SU-DHL-6 (cell line): ENCODE data around the gene IL21.

Experiments used
- H2AFZ ChIP-seq: fragments of 200-600 bp; sonication (generic); 2 replicates; pipeline ENCODE4 v1.6.1; 2014; ENCODE audit warnings: low read depth, mild to moderate bottlenecking, moderate library complexity, mixed read lengths, antibody characterized with exemption, low read length; ENCODE audit not compliant: severe bottlenecking
- H3F3A ChIP-seq: fragments of 200-600 bp; shearing (Covaris generic); 2 replicates; pipeline ENCODE4 v1.6.0; 2016; ENCODE audit warnings: antibody characterized with exemption, mild to moderate bottlenecking; ENCODE audit not compliant: insufficient read depth
- H3K27ac ChIP-seq: fragments of 200-600 bp; sonication (generic); 2 replicates; pipeline ENCODE4 v1.5.1; 2016; ENCODE audit warnings: low read depth, mild to moderate bottlenecking, low read length, moderate library complexity, mixed read lengths
- H3K27me3 ChIP-seq: fragments of 200-600 bp; sonication (generic), shearing (Covaris generic); 2 replicates; pipeline ENCODE4 v1.6.0; 2014; ENCODE audit warnings: mild to moderate bottlenecking, low read length
- H3K36me3 ChIP-seq: fragments of 200-600 bp; sonication (generic); 2 replicates; pipeline ENCODE4 v1.6.1; 2014; ENCODE audit warnings: mild to moderate bottlenecking, low read length, mixed read lengths
- H3K4me2 ChIP-seq: fragments of 300-600, 200-600 bp; shearing (Covaris generic), sonication (generic); 2 replicates; pipeline ENCODE4 v1.6.0; 2014; ENCODE audit warnings: low read length, low read depth, mild to moderate bottlenecking; ENCODE audit not compliant: poor library complexity, severe bottlenecking
- H3K4me3 ChIP-seq: fragments of 200-600 bp; sonication (generic); 2 replicates; pipeline ENCODE4 v1.5.1; 2014; ENCODE audit warnings: antibody characterized with exemption, low read length, mild to moderate bottlenecking, mixed read lengths; ENCODE audit not compliant: insufficient read depth, poor library complexity, severe bottlenecking
- H3K79me2 ChIP-seq: fragments of 200-600 bp; sonication (generic); 2 replicates; pipeline ENCODE4 v1.6.1; 2014; ENCODE audit warnings: mild to moderate bottlenecking, low read length, moderate library complexity; ENCODE audit not compliant: insufficient read depth
- H3K9ac ChIP-seq: fragments of 200-600 bp; sonication (generic); 2 replicates; pipeline ENCODE4 v1.7.0; 2014; ENCODE audit warnings: mild to moderate bottlenecking, low read length
- H3K9me2 ChIP-seq: fragments of 200-600 bp; sonication (generic); replicated peaks from 2 replicates; pipeline ENCODE4 v1.6.1; 2014; ENCODE audit warnings: low read length; ENCODE audit not compliant: insufficient read depth
- H3K9me3 ChIP-seq: fragments of 200-600 bp; sonication (generic); 2 replicates; pipeline ENCODE4 v1.6.1; 2014; ENCODE audit warnings: low read length, mixed read lengths; ENCODE audit not compliant: insufficient read depth
- H4K20me1 ChIP-seq: fragments of 200-600 bp; sonication (generic); 2 replicates; pipeline ENCODE4 v1.6.1; 2014; ENCODE audit warnings: low read depth, mild to moderate bottlenecking, antibody characterized with exemption, low read length, moderate library complexity, mixed read lengths
- EZH2phosphoT487 ChIP-seq: fragments of 200-600 bp; sonication (generic), shearing (Covaris generic); conservative IDR thresholded peaks from 2 replicates; pipeline ENCODE4 v1.6.1; 2018; ENCODE audit warnings: mild to moderate bottlenecking, antibody characterized with exemption, low read length, moderate library complexity, mixed read lengths
- TF ChIP-seq, protein P1 (sequence below): fragments of 200-600 bp; sonication (generic); IDR thresholded peaks from one replicate; pipeline ENCODE4 v1.5.1; 2017; ENCODE audit warnings: antibody characterized with exemption, mild to moderate bottlenecking, low read length, moderate library complexity; ENCODE audit not compliant: insufficient read depth, poor library complexity, severe bottlenecking

IL21 gene

DNA sequence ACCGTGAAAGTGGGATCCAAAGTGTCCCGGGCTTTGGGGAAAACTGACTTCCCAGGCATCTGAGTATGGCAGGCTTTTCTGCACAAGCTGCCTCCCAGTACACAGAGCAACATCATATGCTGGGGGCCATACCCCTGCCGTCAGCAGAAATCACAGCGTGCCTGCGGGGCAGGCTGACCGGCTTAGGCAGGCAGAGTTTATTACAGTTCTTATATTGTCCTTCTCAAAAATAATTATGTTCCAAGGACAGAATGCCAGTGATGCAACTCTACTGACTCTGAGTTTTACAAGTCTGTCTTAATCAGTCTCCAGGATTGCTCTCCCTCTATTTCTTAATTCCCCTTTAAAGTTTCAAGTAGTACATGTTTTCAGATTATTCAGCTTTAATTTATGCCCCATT is 37.0 kb downstream of the IL21 start:
- no peaks in the 10 kb centered on the region for H3K27me3 ChIP-seq
- no peak overlapping the region for H2AFZ ChIP-seq

DNA sequence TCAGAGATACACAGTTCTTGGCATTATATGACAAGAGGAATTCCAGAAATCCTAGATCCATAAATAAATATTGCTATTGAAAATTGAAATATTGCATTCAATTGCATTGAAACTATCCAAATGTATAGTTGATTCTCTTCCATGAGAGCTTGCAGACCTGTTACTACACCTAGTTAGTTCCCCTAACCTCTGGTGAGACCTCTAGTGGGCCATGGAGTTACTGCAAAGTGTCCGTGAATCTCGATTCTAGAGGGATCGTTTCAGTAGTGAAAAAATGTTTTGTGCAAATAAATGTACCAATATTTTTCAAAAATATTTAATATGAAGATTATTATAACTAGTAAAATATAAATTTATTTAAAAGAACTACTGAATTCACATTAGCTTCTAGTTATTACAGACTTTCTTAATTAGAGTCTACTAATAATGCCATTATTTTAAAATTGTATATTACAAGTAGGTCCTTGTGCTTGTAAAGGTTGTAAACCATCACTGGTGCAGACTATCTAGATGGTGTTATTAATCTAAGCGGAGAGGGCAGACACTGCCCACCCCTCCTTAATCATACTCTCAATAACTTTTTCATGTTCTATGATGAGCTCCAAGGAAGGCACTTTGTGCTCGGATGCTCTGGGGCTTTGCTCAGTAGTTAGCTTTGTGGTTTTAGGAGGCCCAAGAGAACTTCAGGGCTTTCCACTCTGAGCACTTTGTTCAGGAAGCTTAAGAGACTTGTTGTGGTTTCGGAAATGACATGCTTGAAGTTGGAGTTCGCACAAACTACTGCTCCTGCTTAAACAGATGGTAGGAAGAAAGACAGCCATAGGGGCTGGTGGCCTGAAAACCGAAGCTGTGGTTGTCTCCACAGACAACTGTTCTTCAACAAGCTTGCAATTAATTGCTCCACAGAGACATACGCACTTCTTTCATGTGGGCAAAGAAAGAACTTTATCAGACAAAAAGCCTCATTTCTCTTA is 42.8 kb downstream of the IL21 start:
- H3K9me2 ChIP-seq = no peaks in the 10 kb centered on the region
- no peaks in the 10 kb centered on the region for H3K36me3 ChIP-seq
- no peaks in the 10 kb centered on the region for H3K79me2 ChIP-seq
- H3K27me3 ChIP-seq = no peaks in the 10 kb centered on the region
- no peak overlapping the region for H2AFZ ChIP-seq
- H3K27ac ChIP-seq = no peak overlapping the region
- no peaks in the 10 kb centered on the region for H3F3A ChIP-seq
- H3K9me3 ChIP-seq = no peaks in the 10 kb centered on the region
- H3K4me3 ChIP-seq = no peak overlapping the region
- H4K20me1 ChIP-seq = no peaks in the 10 kb centered on the region
- no peak overlapping the region for H3K4me2 ChIP-seq
- H3K9ac ChIP-seq = no peak overlapping the region
- no peak for TF ChIP-seq EZH2phosphoT487
- TF ChIP-seq, protein P1, sequence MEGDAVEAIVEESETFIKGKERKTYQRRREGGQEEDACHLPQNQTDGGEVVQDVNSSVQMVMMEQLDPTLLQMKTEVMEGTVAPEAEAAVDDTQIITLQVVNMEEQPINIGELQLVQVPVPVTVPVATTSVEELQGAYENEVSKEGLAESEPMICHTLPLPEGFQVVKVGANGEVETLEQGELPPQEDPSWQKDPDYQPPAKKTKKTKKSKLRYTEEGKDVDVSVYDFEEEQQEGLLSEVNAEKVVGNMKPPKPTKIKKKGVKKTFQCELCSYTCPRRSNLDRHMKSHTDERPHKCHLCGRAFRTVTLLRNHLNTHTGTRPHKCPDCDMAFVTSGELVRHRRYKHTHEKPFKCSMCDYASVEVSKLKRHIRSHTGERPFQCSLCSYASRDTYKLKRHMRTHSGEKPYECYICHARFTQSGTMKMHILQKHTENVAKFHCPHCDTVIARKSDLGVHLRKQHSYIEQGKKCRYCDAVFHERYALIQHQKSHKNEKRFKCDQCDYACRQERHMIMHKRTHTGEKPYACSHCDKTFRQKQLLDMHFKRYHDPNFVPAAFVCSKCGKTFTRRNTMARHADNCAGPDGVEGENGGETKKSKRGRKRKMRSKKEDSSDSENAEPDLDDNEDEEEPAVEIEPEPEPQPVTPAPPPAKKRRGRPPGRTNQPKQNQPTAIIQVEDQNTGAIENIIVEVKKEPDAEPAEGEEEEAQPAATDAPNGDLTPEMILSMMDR = peak; percentile 28

More for the DNA sequence above, 37.0 kb downstream of the IL21 start:
- H3K4me2 ChIP-seq = no peak overlapping the region
- H3K4me3 ChIP-seq = no peak overlapping the region
- H3K79me2 ChIP-seq = no peaks in the 10 kb centered on the region
- no peaks in the 10 kb centered on the region for H3F3A ChIP-seq
- H3K9me2 ChIP-seq = no peaks in the 10 kb centered on the region
- H3K9ac ChIP-seq = no peak overlapping the region
- H3K9me3 ChIP-seq = no peaks in the 10 kb centered on the region
- no peak overlapping the region for H3K27ac ChIP-seq
- H4K20me1 ChIP-seq = no peaks in the 10 kb centered on the region
- H3K36me3 ChIP-seq = no peaks in the 10 kb centered on the region
- no peak for TF ChIP-seq EZH2phosphoT487
- TF ChIP-seq, protein P1 = no peak

DNA sequence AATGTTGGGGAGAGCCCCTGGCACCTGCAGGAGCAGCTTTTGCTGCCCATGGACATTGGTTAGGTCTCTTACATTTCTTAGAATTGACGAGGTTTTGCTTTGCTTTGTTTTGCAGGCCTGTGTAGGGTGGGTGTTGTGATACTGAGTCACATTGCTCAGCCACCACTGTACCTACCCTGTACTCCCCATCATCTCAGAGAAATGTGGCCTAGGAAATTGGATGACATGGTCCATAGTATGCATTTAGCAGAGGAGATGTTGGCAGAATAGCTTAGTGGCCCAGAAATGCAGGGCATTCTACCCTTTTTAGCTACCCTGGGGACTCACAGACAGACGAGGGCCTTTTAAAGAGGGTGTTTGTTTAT is 43.7 kb downstream of the IL21 start:
- no peaks in the 10 kb centered on the region for H3K79me2 ChIP-seq
- no peak overlapping the region for H3K9ac ChIP-seq
- no peak overlapping the region for H3K27ac ChIP-seq
- H4K20me1 ChIP-seq = no peaks in the 10 kb centered on the region
- H3K4me2 ChIP-seq = no peak overlapping the region
- H3K9me2 ChIP-seq = no peaks in the 10 kb centered on the region
- no peaks in the 10 kb centered on the region for H3F3A ChIP-seq
- H3K27me3 ChIP-seq = no peaks in the 10 kb centered on the region
- no peak overlapping the region for H2AFZ ChIP-seq
- no peaks in the 10 kb centered on the region for H3K9me3 ChIP-seq
- no peaks in the 10 kb centered on the region for H3K36me3 ChIP-seq
- no peak overlapping the region for H3K4me3 ChIP-seq
- TF ChIP-seq EZH2phosphoT487 = no peak
- TF ChIP-seq, protein P1 = no peak
